AG09319 (cell line): Measurements from ENCODE around the gene ALDH1L1.

ENCODE experiments used
- DNase-seq: peaks from one replicate; pipeline ENCODE4 v3.0.0-alpha.2; 2010; ENCODE audit warnings: low read depth; ENCODE audit errors: extremely low read depth
- CTCF ChIP-seq: IDR thresholded peaks from 2 replicates; pipeline ENCODE4 v1.5.1; 2011; ENCODE audit warnings: low read depth, mild to moderate bottlenecking, inconsistent platforms, low read length, moderate library complexity

ALDH1L1 gene

GRCh38 chr3:126149256-126149902 lies 31.0 kb downstream of the ALDH1L1 start:
- TF ChIP-seq CTCF, result no peak
- no peak for DNase-seq

- no peak for TF ChIP-seq CTCF
- no peak for DNase-seq
Measured at GRCh38 chr3:126147932-126148683, 32.3 kb downstream of the ALDH1L1 start.

DNA sequence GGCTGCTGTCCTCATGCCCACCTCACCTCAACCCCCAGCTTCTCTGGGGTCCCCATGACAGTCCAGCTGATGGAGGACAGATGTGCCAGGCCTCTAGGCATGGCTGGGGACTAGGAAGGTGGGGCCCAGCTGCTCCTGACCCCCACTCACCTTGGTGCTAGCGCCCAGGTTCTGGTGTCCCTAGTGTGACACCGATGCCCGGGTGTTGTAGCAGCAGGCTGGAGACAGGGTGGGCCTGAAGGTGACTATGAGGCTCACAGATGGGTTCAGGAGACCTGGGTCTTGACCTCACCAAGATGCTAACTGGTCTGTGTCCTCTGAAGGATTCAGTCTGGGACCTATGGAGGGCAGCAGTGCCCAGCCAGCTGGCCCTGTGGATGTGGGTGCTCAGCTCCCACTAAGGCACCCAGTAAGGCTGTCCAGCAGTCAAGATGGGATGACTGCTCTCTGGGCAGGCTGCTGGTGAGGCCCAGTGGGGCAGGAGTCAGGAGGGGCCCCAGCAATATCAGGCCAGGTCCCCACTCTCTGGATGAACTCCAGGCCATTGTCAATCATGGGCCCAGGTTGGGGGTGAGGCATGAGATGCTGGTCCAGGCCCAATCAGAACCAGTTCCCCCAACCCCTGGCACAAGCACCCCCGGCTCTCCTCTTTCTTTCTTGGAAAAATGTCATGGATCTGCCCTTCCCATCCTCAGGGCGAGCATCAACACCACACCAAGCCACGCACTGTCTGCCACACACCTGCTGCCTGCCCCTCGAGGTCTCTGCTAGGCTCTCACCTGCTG lies 33.0 kb downstream of the ALDH1L1 start:
- DNase-seq, result no peak
- no peak for TF ChIP-seq CTCF

DNA sequence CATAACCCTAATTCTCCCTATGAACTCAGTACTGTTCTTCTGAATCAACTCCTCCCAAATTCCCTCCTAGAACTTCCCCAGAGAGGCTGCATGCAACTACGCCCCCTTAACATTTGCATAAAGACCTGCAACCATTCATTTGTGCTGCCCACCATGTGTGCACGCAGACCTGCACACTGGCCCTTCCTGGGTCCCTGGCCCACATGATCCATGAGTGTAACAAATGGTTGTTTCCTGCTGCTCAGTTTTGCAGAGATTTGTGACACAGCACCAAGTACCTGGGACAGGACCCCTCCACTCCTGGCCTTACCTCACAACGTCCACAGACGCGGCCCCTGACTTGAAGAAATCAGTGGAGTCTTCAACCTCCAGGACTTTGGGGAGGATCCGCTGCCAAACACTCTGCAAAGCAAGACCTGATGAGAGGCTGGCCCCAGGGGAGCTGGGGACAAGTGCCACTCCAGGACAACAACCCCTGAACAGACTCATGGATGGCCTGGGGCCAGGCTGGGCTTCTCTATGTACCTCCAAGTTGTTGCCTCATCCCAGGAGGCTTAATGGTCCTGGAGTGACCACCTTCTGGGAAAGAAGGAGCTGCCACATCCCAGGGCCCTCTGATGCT lies 33.8 kb downstream of the ALDH1L1 start:
- TF ChIP-seq CTCF, result no peak
- no peak for DNase-seq

- no peak for TF ChIP-seq CTCF
- no peak for DNase-seq
Measured at GRCh38 chr3:126146034-126146433, 34.4 kb downstream of the ALDH1L1 start.

DNA sequence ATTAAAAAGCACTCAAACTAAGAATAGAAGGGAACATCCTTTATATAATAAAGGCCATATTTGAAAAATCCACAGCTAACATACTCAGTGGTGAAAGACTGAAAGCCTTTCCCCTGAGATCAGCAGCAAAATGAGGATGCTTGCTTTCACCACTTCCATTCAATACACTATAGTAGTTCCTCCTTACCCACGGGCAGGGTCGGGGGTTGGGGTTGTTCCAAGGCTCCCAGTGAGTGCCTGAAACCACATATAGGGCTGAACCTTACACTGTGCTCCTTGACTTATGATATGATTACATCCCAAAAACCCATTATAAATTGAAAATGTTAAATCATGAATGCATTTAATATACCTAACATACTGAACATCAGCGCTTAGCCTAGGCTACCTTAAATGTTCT lies 37.7 kb downstream of the ALDH1L1 start:
- no peak for TF ChIP-seq CTCF
- no peak for DNase-seq
